ENCODE measurements around the gene VAV3.
A peak's percentile ranks its signal among the peaks of the same experiment; 100 is the strongest.

Gene VAV3

DNA sequence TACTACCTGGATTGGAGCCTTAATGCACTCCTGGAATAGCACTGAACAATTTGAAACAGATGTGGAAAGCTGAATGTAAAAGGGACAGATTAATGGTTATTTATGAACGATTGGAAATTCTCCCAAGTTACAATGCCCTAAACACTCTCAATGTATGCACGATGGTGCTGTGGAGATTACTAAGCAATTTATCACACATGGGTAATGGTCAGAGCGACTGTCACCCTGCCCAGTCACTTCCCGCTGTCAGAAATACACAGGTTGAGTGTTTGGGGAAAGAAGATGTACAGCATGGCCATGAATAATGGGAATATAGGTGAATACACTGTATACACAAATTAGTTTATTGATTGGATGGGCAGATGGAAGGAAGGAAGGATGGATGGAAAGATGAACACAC is 342.4 kb downstream of the VAV3 start:
- DNase-seq: no peak

DNA sequence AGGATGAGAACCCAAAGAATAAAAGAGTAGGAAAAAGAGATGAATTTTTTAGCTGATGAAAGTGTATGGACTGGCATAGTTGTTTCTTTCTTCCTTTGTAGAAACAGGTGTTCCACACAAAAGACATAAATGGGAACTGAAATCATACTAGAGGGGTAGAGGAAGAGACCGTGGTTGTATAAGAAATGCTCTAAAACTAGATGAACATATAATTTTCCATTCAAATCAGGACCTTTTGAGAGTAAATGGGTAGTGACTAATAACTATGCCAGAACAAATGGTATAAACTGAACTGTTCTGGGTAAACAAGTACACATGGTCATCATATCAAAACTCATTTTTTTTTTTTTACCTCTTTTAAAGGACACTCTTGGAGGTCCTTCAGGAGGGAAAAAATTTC is 344.2 kb downstream of the VAV3 start:
- no peak for DNase-seq

DNA sequence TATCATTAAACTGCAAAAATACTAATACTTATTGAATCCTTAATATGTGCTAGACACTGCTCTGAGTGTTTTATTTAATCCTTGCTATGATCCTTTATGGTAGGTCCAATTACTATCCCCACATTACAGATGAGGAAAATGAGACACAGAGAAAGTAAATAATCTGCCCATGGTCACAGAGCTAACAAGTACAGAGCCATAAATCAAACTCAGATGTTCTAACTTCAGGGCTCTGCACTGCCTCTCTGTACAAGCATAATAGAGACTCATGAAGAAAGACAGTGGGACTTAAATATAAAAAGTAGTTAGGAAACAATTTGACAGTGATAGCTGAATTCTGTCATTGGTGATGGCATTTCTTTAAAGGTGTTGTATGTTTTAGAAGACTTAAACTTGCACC is 346.4 kb downstream of the VAV3 start:
- DNase-seq: no peak

DNA sequence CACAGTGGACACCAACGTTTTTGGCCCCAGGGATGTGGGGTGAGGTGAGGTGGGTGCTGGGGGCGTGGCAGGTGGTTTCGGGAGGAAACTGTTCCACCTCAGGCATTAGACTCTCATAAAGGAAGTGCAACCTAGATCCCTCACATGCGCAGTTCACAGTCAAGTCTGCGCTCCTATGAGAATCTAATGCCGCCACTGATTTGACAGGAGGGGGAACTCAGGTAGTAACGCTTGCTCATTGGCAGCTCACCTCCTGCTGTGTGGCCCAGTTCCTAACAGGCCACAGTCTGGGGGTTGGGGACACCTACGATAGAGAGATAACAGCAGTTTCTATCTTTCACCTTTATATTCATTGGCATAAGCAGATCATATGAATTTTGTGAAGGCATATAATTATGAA is 347.1 kb downstream of the VAV3 start:
- DNase-seq: no peak

DNA sequence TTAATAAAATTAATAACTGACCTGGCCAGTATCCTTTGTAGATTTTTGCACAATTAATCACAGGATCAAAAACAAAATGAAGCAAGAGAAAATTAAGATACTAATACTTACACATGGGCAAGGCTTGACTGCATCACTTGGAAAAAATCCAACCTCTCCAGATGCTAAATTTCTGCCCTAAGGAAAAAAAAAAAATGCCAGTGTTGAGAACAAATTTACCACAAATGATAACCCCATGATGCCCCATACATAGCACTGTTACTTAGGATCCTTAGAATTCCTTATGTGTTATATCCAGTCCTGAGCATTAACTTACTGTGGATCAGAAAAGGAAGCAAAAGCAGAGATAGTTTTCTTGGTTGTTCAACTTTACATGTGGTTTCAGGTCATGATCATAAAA is 347.5 kb downstream of the VAV3 start:
- DNase-seq: no peak

DNA sequence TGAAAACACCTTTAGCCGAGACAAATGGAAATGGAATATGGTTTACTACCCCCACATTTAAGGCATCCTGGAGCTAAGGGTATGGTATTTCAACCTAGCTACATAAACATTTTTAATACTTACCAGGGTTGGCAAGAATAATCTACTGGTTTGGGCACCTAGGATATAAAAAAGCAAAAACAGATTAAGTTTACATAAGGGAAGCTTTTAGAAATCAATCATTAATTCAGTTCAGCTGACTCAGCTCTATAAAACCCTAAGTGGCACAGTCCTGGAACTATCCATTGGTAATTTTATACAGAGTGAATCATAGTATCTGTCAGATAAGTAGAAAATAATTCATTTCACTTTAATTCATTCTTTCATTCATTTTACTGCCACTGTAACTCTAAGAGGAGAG is 355.2 kb downstream of the VAV3 start:
- no peak for DNase-seq

DNA sequence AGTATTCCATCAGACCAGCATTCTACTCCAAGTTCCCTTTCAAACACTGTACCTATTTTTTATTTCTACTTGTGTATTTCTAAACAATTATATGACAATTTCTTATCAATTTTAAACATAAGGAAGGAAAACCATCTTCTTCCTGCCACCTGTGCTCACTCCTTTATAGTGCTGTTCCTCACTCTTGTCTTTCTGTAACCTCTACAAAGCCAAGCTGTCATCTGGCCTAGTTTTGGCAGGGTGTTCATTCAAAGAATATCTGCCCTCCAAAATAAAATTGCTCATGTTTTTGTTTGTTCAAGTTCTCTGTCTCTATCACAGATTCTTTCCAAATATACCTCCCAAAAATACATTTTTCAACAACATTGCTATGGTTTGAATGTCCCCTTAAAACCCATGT is 360.2 kb downstream of the VAV3 start:
- DNase-seq: no peak

DNA sequence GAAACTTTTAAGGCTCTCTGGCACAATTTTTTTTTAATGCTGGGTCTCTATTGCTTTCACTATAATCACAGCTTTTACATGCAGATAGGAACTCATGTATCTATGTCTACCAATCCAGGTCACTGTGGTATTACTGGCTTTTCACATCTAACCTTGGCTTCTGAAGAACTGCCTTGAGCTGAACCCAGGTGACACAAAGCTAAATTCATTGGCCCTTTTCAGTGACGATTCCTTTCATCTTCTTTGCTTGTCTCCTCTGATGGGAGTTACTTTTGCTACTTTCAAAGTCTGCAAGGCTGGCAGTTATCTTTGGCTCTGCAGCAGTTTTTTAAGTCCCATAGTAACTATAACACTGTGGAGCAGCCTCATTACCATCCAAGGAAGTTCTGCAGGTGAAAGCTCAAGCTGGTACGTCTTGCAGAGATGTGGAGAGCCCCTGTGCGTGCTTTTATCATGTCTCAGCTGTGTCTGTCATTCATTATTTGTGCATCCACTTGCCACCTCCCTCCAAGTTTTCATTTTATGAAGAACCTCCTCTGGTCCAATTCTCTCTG is 364.3 kb downstream of the VAV3 start:
- DNase-seq: no peak

DNA sequence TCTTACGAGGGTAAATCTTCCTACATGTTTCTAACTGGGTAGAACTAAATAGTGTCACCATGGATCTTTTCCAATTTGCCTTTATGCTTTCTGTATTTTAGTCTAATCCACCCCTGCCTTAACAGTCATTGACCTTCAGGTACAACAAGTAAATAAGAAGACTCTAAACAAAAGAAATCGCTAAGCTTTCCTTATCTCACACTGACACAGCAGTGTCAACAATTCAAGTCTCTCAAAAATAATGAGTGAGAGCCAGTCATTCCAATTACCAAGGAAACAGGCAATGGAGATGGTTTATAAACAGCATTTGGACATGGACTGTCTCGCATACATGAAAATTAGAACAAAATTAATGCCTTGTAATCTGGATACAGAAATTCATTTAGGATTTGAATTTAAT is 365.8 kb downstream of the VAV3 start:
- DNase-seq: no peak

DNA sequence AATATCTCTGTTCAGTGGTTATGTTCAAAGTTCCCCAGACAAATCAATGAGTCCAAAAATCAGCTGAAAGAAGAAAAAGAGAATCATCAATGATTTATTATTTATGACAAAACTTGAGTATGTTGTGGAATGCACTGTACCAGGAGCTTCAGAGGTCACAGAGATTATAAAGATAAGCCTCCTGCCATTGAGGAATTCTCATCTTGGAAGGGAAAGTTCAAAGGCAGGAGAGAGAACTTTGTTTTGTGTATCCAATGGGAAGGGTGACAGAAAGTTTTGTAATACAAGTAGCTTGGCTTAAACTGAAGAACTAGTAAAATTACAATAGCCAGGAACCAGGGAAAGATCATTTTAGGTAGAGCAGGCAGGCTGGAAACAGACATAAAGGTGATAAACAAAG is 367.7 kb downstream of the VAV3 start:
- no peak for DNase-seq

DNA sequence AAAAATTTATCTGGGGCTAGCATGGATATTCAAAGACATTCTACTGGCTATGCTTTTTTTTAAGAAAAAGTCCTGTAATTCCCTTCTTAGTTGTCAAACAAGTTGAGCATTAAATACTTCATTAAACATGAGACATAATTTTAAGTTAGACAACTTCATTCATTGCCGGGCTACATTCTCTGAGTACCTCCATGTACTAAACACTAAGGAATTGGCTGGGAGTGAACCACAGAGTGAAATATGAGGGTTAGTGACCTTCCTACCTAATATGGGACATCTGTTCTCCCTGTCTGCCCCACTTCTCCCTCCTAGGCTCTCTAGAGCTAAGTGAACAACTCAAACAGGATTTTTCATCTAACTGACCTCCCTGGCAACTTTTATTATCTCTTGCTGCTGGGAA is 370.4 kb downstream of the VAV3 start:
- no peak for DNase-seq

DNA sequence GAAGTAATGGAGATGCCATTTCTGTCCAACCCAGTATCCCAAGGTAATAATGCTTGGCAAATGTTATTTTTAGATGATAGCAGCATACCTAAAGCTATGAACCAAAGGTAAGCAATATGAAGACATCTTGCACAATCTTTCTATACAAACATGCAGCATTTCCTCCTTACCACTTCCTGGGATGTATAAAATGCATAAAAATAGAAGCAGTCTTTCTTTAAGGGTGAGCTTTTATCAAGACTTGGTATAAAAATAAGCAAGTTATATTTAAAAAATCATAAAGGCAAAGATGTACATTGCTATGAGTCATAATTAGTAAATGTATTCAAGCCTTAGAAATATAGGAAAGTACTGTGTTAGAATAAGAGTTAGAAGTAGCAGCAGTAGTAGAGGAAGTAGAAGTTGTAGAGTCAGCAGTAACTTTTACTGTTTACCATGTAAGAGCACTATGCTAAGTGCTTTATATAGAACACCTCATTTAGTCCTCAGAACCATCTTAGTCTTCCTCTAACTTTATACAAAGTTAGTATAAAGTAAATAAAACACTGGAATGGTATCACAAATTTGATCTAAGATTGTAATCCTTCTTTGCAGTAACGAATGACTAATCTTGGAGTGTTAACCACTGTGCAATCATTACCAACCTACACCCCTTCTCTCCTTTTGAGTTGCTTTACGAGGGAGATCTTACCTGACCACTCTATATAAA is 371.3 kb downstream of the VAV3 start:
- no peak for DNase-seq

DNA sequence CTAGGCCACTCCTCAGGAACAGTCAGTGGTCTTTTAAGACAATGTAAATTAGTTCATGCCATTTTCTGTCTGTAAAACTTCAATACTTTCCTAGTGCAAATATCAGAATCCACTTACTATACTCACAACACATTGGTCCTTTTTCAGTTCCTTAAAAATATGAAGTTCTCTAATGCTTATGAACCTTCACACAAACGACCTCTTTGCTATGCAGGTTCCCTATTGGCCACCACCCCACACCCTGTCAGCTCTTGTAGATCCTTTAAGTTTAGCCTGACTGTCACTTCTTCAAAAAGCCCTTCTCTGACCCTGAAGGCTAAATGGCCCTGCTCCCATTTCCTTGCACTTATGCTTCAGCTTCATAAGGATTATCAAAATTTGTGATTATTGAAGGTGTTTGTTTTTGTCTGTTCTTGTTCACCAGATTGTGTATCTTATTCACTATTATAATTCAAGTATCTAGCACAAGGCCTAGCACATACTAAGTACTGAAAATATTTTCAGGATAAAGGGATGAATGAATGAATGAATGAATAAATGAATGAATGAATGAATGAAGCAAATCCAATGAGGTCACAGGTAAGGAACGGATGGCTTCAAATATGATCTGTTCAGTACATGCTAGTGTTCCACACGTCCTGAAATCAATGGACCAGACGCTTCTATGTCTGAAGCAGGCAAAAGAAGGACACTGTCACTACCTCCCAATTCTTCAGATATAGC is 373.9 kb downstream of the VAV3 start:
- no peak for DNase-seq

DNA sequence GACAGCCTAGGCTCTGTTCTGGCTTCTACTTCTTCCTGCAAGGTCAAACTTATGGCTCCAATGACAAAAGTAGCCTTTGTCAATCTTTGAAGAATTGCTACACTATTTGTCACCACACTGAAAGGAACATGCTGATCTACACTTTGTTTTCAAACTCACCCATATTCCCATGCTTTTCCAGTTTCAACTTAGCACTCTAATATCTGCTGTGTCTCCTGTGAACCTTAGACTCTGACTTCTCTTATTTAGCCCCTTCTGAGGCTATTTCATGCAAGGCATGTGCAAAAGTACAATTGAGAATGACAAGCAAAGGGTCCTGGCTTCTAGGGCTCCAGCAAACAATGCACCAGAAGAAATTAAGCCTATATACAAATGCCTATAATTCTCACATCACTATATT is 374.9 kb downstream of the VAV3 start:
- DNase-seq: no peak

DNA sequence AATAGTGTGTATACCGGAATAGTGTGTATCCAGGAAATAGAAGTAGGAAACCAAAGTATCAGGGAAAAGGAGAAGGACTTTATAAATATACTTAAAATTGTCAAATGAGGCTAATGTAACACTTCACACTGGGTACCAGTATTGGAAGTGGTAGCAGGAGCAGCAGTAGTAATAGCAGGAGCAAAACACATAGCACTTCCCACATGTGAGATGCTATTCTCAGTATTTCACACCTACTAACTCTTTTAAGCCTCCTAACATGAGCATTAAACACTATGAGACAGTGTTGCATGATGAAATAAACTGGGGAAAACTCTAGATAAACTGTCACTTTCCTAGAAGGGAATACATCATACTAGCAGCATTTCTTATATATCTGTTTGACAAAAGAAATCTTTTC is 376.7 kb downstream of the VAV3 start:
- no peak for DNase-seq

DNA sequence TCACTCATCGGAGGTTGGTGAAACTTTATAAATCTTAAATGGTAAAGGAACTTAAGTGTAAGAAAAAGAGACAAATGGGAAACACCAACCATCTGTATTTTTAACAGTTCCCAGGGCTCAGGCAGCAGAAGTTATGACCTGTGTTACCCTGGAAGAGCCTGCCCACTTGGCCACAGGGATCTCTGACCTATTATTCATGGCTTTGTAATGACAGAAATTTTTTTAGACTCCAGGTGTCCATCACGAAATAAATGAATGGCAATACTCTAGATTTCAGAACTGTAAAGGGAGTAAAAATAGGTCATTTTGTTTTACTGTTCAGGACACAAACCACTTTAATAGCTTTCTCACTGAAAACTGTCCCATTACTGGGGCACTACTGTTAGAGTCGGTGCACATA is 389.8 kb downstream of the VAV3 start:
- no peak for DNase-seq

DNA sequence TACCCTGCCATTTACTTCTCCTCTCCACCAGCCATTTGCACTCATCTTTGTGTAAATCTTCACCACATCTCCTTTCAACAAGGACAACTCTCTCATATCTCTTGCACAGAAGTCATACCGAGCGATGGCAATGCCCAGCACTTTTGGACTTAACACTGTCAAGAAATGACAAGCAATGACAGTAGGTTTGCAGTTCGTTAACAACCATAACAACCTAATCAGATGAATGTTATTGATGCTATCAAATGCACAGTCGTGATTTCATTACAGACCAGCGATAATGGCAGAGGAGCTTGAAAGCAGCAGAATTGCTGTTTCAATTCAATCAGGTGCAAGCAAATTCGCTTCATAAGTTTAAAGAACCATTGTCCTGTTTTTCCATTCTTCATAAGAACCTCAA is 390.9 kb downstream of the VAV3 start:
- DNase-seq: no peak

DNA sequence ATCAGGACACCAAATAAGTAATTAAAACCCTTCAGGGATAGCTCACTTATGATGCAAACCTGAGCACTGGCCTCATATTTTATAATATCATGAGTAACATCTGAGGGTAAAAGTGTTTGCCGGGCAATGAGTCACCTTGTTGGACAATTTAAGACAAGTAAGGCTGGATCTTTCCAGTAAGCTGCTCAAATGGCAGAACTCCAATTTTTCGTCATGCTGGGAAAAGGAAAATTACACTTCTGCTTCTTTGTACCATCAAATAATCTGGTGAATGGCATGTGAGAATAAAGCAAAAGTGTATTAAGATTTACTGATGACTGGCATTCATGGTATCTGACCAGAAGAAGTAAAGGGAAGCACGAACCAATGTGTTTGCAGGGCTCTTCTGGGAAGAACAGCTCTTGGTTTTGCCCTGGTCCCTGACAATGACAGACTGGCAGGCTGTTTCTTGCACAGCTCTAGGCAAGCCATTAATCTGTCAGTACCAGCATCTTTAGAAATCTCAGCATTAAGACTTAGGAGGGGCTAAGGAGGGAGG is 392.2 kb downstream of the VAV3 start:
- DNase-seq: peak; percentile 19

DNA sequence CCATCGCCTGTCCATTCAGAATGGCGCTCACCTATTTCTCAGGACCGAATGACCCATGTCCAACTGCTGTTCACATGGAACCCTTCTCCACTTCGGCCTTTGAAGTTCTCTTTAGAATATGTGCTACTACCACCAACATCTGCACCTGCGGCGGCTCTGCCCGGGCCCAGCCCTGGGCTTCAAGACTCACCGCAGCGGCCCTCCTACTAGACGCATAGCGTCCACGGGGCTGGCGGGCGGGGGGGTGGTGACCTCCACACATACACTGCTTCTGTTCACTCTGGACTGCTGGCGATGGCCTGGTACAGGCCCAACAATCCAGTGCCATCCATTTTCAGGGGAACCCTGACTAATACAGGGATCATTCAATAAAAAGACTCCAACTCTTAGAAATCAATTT is 394.2 kb downstream of the VAV3 start:
- DNase-seq: no peak

DNA sequence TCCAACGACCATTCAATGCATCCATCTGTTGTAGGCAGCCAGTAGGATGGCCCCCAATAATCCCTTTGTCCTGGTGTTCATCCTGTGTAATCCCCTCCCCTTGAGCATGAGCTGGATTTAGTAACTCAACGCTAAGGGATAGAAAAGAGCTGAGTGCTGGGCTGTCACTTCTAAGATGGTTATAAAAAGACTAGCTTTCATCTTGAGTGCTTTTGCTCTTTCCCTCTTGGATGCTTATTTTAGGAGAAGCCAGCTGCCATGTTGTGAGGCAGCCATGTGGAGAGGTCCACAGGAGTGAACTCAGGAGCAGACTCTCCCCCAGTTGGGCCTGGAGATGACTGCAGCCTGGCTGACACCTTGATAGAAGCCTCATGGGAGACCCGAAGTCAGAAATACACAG is 401.5 kb downstream of the VAV3 start:
- DNase-seq: no peak

DNA sequence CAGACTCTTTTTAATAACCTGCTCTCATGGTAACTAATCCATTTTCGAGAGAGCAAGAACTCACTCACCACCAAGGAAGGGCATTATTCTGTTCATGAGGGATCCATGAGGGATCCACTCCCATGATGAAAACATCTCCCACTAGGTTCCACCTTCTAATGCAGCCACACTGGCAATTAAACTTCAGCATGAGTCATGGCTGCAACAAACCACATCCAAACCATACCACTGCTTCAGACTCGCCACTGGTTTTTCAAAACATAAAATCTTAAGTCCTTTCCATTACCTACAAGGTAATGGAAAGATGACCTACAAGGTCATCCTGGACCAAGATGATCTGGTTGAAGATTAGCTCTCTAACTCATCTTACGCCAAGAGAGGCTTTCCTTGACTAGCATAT is 405.1 kb downstream of the VAV3 start:
- no peak for DNase-seq

DNA sequence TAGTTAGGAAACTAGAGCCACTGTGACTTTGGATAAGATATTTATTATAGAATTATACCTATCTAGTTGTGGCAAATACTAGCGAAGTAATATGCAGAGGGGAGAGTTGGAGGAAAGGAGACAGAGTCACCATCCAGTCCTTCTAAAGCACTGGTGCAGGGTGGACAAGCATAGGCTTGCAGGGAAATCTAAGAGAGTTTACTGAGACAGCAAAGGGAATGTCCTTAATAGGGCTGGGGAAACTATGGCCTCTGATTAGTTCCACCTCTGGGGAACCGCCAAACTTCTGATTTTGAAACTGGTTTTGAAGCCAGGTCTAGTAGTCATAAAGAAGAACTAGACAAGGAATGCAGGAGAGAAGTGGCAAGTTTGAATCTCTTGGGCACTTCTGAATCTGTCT is 407.9 kb downstream of the VAV3 start:
- DNase-seq: no peak

DNA sequence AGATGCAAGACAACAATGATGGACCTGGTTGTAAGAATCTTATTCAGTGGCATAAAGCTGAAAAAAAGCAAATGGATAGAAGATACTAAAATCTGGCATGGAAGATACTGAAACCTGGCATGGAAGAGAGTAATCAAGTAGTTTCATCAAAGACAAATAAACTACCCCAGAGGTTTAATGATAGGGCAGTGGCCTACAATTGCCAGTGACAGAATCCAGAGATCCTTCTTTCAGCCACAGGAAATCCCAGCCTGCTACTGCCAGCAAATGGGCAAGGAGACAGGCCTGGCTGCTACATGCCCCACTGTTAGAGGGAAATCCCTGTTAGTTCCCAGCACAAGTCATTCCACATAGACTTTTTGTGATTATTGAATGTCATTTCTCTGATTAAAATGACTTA is 409.4 kb downstream of the VAV3 start:
- no peak for DNase-seq

DNA sequence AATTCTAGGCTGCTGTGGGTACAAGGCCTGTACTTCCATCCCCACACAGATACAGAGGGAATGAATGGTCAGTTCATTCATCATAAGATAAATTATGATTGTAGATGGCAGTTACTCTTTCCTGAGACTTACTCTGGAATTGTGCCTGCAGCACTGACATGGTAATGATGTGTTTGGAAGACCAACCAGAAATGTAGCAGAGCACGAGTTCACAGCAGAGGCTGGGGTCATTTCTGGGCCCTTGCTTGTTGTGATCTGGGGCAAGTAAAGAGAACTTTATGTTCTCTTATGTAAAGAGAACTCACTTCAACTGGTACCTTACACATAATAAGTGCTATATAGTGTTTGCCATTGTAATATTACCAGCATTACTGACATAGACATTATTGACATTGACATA is 412.2 kb downstream of the VAV3 start:
- no peak for DNase-seq

DNA sequence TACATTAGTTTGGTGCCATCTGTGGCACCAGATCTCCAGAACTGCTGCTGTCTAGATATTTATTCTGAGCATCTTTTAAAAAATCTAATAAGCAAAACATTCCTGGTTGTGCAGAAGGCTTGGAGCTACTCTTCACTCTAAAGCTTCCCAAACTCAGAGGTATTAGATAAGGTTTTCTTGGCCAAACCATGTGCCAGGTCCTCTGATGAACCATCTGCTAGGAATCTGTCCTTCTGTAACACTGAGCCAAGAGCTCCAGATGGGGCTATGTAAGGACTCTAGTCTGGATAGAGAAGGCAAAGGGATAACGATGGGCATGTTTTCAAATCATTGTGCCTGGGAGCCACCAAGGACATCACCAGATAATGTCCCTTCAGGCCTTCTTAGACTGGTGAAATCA is 413.5 kb downstream of the VAV3 start:
- DNase-seq: no peak

Measured in NCI-H2227 treated with DMSO at 0.1 percent for 48 hours (cell line).